HCT116 (cell line): ENCODE data around the gene HHLA2.

Source experiments
- CTCF ChIP-seq, 3 experiments: fragments of 200-600 bp in 1 of 3; sonication (generic) in 1 of 3; IDR thresholded peaks in 2 of 3; conservative IDR thresholded peaks in 1 of 3; 2 replicates each; pipeline ENCODE4 v1.5.1; 2012 to 2017; ENCODE audit warnings: low read depth in 2 of 3, low read length in 2 of 3, antibody characterized with exemption in 1 of 3, borderline replicate concordance in 1 of 3, control low read depth in 1 of 3, mild to moderate bottlenecking in 1 of 3, mixed read lengths in 1 of 3, mixed run types in 1 of 3, moderate library complexity in 1 of 3; ENCODE audit not compliant: insufficient read depth in 1 of 3
- EZH2 ChIP-seq: fragments of 200-600 bp; sonication (generic); IDR thresholded peaks from 2 replicates; pipeline ENCODE4 v1.6.1; 2017; ENCODE audit warnings: antibody characterized with exemption, mixed run types
- EZH2phosphoT487 ChIP-seq: fragments of 200-600 bp; IDR thresholded peaks from 2 replicates; pipeline ENCODE4 v1.6.1; 2018; ENCODE audit warnings: antibody characterized with exemption, borderline replicate concordance
- MAX ChIP-seq: IDR thresholded peaks from 2 replicates; pipeline ENCODE4 v1.6.1; 2012
- POLR2A ChIP-seq: IDR thresholded peaks from 2 replicates; pipeline ENCODE4 v1.7.0; 2011; ENCODE audit warnings: borderline replicate concordance; ENCODE audit not compliant: insufficient read depth, insufficient read length; ENCODE audit errors: extremely low read depth
- REST ChIP-seq: IDR thresholded peaks from 2 replicates; pipeline ENCODE4 v1.6.1; 2012; ENCODE audit warnings: low read depth
- SP1 ChIP-seq: IDR thresholded peaks from 2 replicates; pipeline ENCODE4 v1.6.1; 2012; ENCODE audit warnings: low read depth
- SRF ChIP-seq: IDR thresholded peaks from 2 replicates; pipeline ENCODE4 v1.6.1; 2012; ENCODE audit warnings: low read depth

- TF ChIP-seq CTCF (IDR thresholded peaks at IDR 0.05 in 2 of 3, conservative IDR thresholded peaks at IDR 0.05 in 1 of 3; ENCODE audit: borderline replicate concordance in 1 of 3, insufficient read depth in 1 of 3, low read depth in 2 of 3, low read length in 2 of 3) = no peak
- TF ChIP-seq POLR2A = no peak
- TF ChIP-seq REST = no peak
- no peak for TF ChIP-seq MAX
- no peak for TF ChIP-seq EZH2
- TF ChIP-seq SRF = no peak
- TF ChIP-seq SP1 = no peak
- no peak for TF ChIP-seq EZH2phosphoT487
These were observed 11.2 kb upstream of the HHLA2 start for GRCh38 chr3:108285176-108285575.
